Neural cell (in vitro differentiated cells): ENCODE data around the gene ENPP1. TPM values are rescaled to one million over a fixed set of nuclear protein-coding genes. Genes with fewer than 3 reads are reported as not detected.

ENCODE experiments used
- H2AFZ ChIP-seq: fragments of 200-600, 300-800 bp; sonication (generic), shearing (Covaris generic); 2 replicates; pipeline ENCODE4 v1.6.0; 2014; ENCODE audit warnings: low read depth, mild to moderate bottlenecking, antibody characterized with exemption, low read length, moderate library complexity
- H3F3A ChIP-seq: fragments of 200-600 bp; shearing (Covaris generic); 2 replicates; pipeline ENCODE4 v1.6.1; 2016; ENCODE audit warnings: mild to moderate bottlenecking, moderate library complexity, mixed read lengths, antibody characterized with exemption, low read length; ENCODE audit not compliant: insufficient read depth, poor library complexity, severe bottlenecking
- H3K27ac ChIP-seq: fragments of 200-600, 300-800 bp; sonication (generic), shearing (Covaris generic); 2 replicates; pipeline ENCODE4 v1.5.1; 2014; ENCODE audit warnings: mild to moderate bottlenecking, low read length, moderate library complexity
- H3K27me3 ChIP-seq: fragments of 300-800, 200-600 bp; sonication (generic), shearing (Covaris generic); 2 replicates; pipeline ENCODE4 v1.6.0; 2014; ENCODE audit warnings: mild to moderate bottlenecking, low read depth, low read length, moderate library complexity; ENCODE audit not compliant: insufficient read depth
- H3K36me3 ChIP-seq: fragments of 300-800, 200-600 bp; sonication (generic), shearing (Covaris generic); 2 replicates; pipeline ENCODE4 v1.5.1; 2014; ENCODE audit warnings: mild to moderate bottlenecking, antibody characterized with exemption, low read length, moderate library complexity; ENCODE audit not compliant: insufficient read depth
- H3K4me2 ChIP-seq: fragments of 300-800, 200-600 bp; sonication (generic), shearing (Covaris generic); 2 replicates; pipeline ENCODE4 v1.6.0; 2014; ENCODE audit warnings: mild to moderate bottlenecking, low read length
- H3K4me3 ChIP-seq: fragments of 300-800, 200-600 bp; sonication (generic), shearing (Covaris generic); 2 replicates; pipeline ENCODE4 v1.5.1; 2014; ENCODE audit warnings: mild to moderate bottlenecking, low read length, moderate library complexity
- H3K79me2 ChIP-seq: fragments of 200-600 bp; shearing (Covaris generic); replicated peaks from 2 replicates; pipeline ENCODE4 v1.6.0; 2014; ENCODE audit warnings: mild to moderate bottlenecking, low read length, moderate library complexity; ENCODE audit not compliant: insufficient read depth
- H3K9ac ChIP-seq: fragments of 300-800, 200-600 bp; sonication (generic), shearing (Covaris generic); 2 replicates; pipeline ENCODE4 v1.6.1; 2016; ENCODE audit warnings: mild to moderate bottlenecking, low read length, mixed read lengths
- H3K9me2 ChIP-seq: fragments of 200-600 bp; shearing (Covaris generic); 2 replicates; pipeline ENCODE4 v1.6.1; 2016; ENCODE audit warnings: mild to moderate bottlenecking, low read length, mixed read lengths; ENCODE audit not compliant: insufficient read depth
- H3K9me3 ChIP-seq: fragments of 200-600, 300-800 bp; sonication (generic), shearing (Covaris generic); 2 replicates; pipeline ENCODE4 v1.6.1; 2016; ENCODE audit warnings: mild to moderate bottlenecking, mixed run types, low read length, moderate library complexity, mixed read lengths
- H4K20me1 ChIP-seq: fragments of 200-600 bp; shearing (Covaris generic); 2 replicates; pipeline ENCODE4 v1.6.1; 2016; ENCODE audit warnings: mild to moderate bottlenecking, mixed run types; ENCODE audit not compliant: insufficient read depth
- EP300 ChIP-seq: fragments of 450-650 bp; conservative IDR thresholded peaks from 2 replicates; pipeline ENCODE4 v1.6.1; 2014; ENCODE audit warnings: antibody characterized with exemption, mild to moderate bottlenecking, moderate library complexity; ENCODE audit not compliant: poor library complexity, severe bottlenecking
- EZH2 ChIP-seq: fragments of 200-600, 300-800 bp; shearing (Covaris generic), sonication (generic); IDR thresholded peaks from 2 replicates; pipeline ENCODE4 v1.6.1; 2014; ENCODE audit warnings: antibody characterized with exemption, low read length, borderline replicate concordance, mild to moderate bottlenecking; ENCODE audit not compliant: insufficient read depth, poor library complexity, severe bottlenecking
- MXI1 ChIP-seq: fragments of 450-650 bp; conservative IDR thresholded peaks from 2 replicates; pipeline ENCODE4 v1.6.1; 2014; ENCODE audit warnings: antibody characterized with exemption, mild to moderate bottlenecking; ENCODE audit not compliant: poor library complexity, severe bottlenecking
- POLR2AphosphoS5 ChIP-seq: IDR thresholded peaks from 2 replicates; pipeline ENCODE4 v1.6.1; 2012
- RAD21 ChIP-seq: fragments of 450-650 bp; conservative IDR thresholded peaks from 2 replicates; pipeline ENCODE4 v1.6.1; 2014; ENCODE audit warnings: antibody characterized with exemption, mild to moderate bottlenecking, moderate library complexity
- SMC3 ChIP-seq: fragments of 450-650 bp; conservative IDR thresholded peaks from 2 replicates; pipeline ENCODE4 v1.6.1; 2014; ENCODE audit warnings: antibody characterized with exemption, mild to moderate bottlenecking, moderate library complexity; ENCODE audit not compliant: poor library complexity
- TAF1 ChIP-seq: IDR thresholded peaks from 2 replicates; pipeline ENCODE4 v1.6.1; 2012; ENCODE audit warnings: low read depth
- polyA minus RNA-seq: library from RNA; depleted of rRNA, polyadenylated mRNA; stranded (reverse); fragments of >200 nt; gene quantifications from 2 replicates; pipeline ENCODE4 v1.2.3, GENCODE V29; 2014
- polyA plus RNA-seq: library from polyadenylated mRNA; depleted of rRNA; stranded (reverse); fragments of >200 nt; gene quantifications from 2 replicates; pipeline ENCODE4 v1.2.3, GENCODE V29; 2014
- TF ChIP-seq, protein P1 (sequence below): fragments of 450-650 bp; IDR thresholded peaks from 2 replicates; pipeline ENCODE4 v1.5.1; 2014; ENCODE audit warnings: antibody characterized with exemption, mild to moderate bottlenecking, moderate library complexity; ENCODE audit not compliant: poor library complexity, severe bottlenecking
- TF ChIP-seq, protein P2 (sequence below): IDR thresholded peaks from 2 replicates; pipeline ENCODE4 v1.6.1; 2012; ENCODE audit warnings: borderline replicate concordance

The ENPP1 gene
- polyA plus RNA-seq: 0.52 TPM in 1 of 2 replicates, not detected in the other
- polyA minus RNA-seq: 0.23 and 0.24 TPM in 2 replicates

DNA sequence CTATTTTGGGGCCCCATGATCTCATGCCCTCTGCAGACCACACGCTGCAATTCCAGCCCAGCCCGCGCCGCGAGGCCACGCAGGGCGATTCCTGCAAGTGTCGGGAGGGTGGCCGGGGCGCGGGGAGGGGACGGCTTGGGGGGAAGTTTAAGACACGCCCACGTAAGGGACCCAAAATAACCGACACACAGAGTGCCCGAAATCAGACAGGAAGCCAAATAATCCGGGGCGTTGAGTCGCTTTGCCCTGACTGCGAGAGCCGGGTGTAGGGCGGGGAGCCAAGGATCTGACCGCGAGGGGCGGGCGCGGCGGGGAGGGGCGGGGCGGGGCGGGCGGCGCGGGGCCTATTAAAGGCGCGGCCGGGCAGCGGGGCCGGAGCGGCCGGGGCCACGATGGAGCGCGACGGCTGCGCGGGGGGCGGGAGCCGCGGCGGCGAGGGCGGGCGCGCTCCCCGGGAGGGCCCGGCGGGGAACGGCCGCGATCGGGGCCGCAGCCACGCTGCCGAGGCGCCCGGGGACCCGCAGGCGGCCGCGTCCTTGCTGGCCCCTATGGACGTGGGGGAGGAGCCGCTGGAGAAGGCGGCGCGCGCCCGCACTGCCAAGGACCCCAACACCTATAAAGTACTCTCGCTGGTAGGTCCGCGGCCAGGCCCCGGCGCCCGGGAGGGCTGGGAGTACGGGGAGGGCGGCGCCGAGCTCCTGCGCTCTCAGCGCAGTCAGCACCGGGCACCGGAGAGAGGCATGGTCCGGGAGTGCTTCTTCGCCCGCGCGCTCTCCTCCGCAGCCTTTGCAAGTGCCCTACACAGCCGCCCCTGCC lies at the start of gene ENPP1:
ENPP1 (plus strand) TSS at position 377 of the 816 bp plus-strand sequence; CDS start at position 393, 16 bp downstream.
- no peaks in the 10 kb centered on the region for H3K9me2 ChIP-seq
- TF ChIP-seq MXI1: peak; percentile 48
- no peak for TF ChIP-seq SMC3
- TF ChIP-seq, protein P1, sequence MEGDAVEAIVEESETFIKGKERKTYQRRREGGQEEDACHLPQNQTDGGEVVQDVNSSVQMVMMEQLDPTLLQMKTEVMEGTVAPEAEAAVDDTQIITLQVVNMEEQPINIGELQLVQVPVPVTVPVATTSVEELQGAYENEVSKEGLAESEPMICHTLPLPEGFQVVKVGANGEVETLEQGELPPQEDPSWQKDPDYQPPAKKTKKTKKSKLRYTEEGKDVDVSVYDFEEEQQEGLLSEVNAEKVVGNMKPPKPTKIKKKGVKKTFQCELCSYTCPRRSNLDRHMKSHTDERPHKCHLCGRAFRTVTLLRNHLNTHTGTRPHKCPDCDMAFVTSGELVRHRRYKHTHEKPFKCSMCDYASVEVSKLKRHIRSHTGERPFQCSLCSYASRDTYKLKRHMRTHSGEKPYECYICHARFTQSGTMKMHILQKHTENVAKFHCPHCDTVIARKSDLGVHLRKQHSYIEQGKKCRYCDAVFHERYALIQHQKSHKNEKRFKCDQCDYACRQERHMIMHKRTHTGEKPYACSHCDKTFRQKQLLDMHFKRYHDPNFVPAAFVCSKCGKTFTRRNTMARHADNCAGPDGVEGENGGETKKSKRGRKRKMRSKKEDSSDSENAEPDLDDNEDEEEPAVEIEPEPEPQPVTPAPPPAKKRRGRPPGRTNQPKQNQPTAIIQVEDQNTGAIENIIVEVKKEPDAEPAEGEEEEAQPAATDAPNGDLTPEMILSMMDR: no peak
- no peaks in the 10 kb centered on the region for H4K20me1 ChIP-seq
- H3K9me3 ChIP-seq: no peaks in the 10 kb centered on the region
- no peak within 1 kb of the TSS for H3K27ac ChIP-seq
- H3K4me3 ChIP-seq: peak within 1 kb of the TSS; percentile 79
- H3F3A ChIP-seq: no peaks in the 10 kb centered on the region
- H3K4me2 ChIP-seq: peak within 1 kb of the TSS; percentile 83
- peak within 1 kb of the TSS; percentile 57 for H2AFZ ChIP-seq
- H3K79me2 ChIP-seq: no peaks in the 10 kb centered on the region
- peak within 1 kb of the TSS; percentile 42 for H3K9ac ChIP-seq
- no peaks in the 10 kb centered on the region for H3K36me3 ChIP-seq
- H3K27me3 ChIP-seq: peaks cover 29% of the 10 kb centered on the region

DNA sequence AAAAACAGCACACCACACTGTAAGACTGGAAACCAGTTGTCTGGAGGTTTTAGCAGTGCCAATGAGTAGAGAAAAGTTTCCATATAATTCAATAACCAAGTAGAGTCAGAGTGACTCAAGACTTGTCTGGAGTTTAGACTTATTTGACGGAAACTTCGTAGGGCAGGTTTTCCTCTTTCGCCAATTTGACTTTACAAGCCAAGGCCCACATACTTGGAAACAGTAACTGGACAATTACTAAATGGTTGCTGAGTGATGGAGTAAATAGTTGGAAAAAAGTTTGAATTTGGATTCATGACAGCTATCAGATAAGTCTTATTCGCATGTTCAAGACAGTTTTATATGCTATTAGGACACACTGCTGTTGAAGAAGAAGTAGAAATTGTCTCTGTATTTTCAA lies 48.9 kb upstream of the ENPP1 start:
- Histone ChIP-seq H2AFZ (no peak overlapping the region), H3K9me2 (no peaks in the 10 kb centered on the region), H3K79me2 (no peaks in the 10 kb centered on the region), H3K9me3 (no peaks in the 10 kb centered on the region), H3K4me3 (no peak overlapping the region), H3K9ac (no peak overlapping the region), H4K20me1 (no peaks in the 10 kb centered on the region), H3K27me3 (no peaks in the 10 kb centered on the region), H3K36me3 (no peaks in the 10 kb centered on the region), H3K27ac (no peak overlapping the region), H3K4me2 (no peak overlapping the region), H3F3A (no peaks in the 10 kb centered on the region)
- no peak for TF ChIP-seq POLR2AphosphoS5

DNA sequence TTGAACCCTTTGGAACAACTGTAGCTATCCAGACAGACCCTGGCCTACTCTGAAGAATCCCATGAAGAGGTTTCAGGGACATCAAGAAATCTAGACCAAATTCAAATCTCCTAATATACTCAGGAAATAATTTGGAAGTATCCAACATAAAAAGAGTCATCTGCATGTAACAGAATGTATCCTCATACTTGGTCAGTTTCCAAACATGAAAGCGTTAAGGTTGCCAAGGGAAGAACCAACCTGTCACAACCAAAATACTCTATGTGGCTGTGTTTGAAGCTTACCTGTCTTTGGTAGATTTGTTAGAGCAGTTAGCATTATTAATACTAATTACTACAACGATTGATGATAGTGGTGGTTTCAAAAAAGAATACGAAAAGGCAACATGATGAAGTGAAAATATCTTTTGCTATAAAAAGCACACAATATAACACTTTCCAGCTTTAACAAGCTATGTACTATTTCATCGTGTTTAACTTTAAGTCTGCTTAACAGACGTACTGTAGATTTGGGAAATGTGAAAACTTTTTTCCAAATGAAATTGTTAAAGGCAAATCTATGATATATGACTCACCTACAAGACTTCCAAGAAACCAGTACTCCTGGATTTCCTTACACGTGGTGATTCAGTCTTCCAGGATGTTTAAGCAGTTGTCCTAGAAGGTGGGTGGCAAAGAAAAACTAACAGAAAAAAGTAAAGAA lies 46.6 kb upstream of the ENPP1 start:
- TF ChIP-seq EZH2 (no peak), TAF1 (no peak), POLR2AphosphoS5 (no peak), RAD21 (no peak), MXI1 (no peak), EP300 (no peak), SMC3 (no peak)
- TF ChIP-seq, protein P1: no peak
- TF ChIP-seq, protein P2, sequence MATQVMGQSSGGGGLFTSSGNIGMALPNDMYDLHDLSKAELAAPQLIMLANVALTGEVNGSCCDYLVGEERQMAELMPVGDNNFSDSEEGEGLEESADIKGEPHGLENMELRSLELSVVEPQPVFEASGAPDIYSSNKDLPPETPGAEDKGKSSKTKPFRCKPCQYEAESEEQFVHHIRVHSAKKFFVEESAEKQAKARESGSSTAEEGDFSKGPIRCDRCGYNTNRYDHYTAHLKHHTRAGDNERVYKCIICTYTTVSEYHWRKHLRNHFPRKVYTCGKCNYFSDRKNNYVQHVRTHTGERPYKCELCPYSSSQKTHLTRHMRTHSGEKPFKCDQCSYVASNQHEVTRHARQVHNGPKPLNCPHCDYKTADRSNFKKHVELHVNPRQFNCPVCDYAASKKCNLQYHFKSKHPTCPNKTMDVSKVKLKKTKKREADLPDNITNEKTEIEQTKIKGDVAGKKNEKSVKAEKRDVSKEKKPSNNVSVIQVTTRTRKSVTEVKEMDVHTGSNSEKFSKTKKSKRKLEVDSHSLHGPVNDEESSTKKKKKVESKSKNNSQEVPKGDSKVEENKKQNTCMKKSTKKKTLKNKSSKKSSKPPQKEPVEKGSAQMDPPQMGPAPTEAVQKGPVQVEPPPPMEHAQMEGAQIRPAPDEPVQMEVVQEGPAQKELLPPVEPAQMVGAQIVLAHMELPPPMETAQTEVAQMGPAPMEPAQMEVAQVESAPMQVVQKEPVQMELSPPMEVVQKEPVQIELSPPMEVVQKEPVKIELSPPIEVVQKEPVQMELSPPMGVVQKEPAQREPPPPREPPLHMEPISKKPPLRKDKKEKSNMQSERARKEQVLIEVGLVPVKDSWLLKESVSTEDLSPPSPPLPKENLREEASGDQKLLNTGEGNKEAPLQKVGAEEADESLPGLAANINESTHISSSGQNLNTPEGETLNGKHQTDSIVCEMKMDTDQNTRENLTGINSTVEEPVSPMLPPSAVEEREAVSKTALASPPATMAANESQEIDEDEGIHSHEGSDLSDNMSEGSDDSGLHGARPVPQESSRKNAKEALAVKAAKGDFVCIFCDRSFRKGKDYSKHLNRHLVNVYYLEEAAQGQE: no peak
- Histone ChIP-seq H4K20me1 (no peaks in the 10 kb centered on the region), H3K4me2 (no peak overlapping the region)

More for the DNA sequence above, 46.6 kb upstream of the ENPP1 start:
- no peaks in the 10 kb centered on the region for H3K36me3 ChIP-seq
- no peaks in the 10 kb centered on the region for H3K9me3 ChIP-seq
- no peaks in the 10 kb centered on the region for H3K79me2 ChIP-seq
- H3F3A ChIP-seq: no peaks in the 10 kb centered on the region
- no peaks in the 10 kb centered on the region for H3K27me3 ChIP-seq
- H3K27ac ChIP-seq: no peak overlapping the region
- no peak overlapping the region for H3K4me3 ChIP-seq
- H3K9me2 ChIP-seq: no peaks in the 10 kb centered on the region
- no peak overlapping the region for H3K9ac ChIP-seq
- H2AFZ ChIP-seq: no peak overlapping the region
